DOHH2 (cell line): ENCODE measurements around the gene ATR.

ENCODE experiments used
- H3F3A ChIP-seq: fragments of 200-600 bp; sonication (generic), shearing (Covaris generic); 2 replicates; pipeline ENCODE4 v1.6.0; 2016; ENCODE audit warnings: antibody characterized with exemption, mild to moderate bottlenecking; ENCODE audit not compliant: control insufficient read depth, insufficient read depth
- H3K27ac ChIP-seq: fragments of 200-600 bp; sonication (generic); 2 replicates; pipeline ENCODE4 v1.5.1; 2014; ENCODE audit warnings: low read depth, mild to moderate bottlenecking, low read length, moderate library complexity
- H3K27me3 ChIP-seq: fragments of 200-600 bp; sonication (generic); 2 replicates; pipeline ENCODE4 v1.6.1; 2014; ENCODE audit warnings: mild to moderate bottlenecking, low read length, mixed read lengths; ENCODE audit not compliant: control insufficient read depth
- H3K36me3 ChIP-seq: fragments of 200-600 bp; sonication (generic); 2 replicates; pipeline ENCODE4 v1.6.1; 2014; ENCODE audit warnings: mild to moderate bottlenecking, low read length, moderate library complexity, mixed read lengths; ENCODE audit not compliant: control insufficient read depth
- H3K4me1 ChIP-seq: fragments of 200-600 bp; sonication (generic); 2 replicates; pipeline ENCODE4 v1.6.1; 2014; ENCODE audit warnings: mild to moderate bottlenecking, low read length, mixed read lengths; ENCODE audit not compliant: control insufficient read depth
- H3K4me2 ChIP-seq: fragments of 200-600 bp; sonication (generic); 2 replicates; pipeline ENCODE4 v1.6.0; 2014; ENCODE audit warnings: mild to moderate bottlenecking, low read length, moderate library complexity
- H3K4me3 ChIP-seq: fragments of 200-600 bp; sonication (generic); 2 replicates; pipeline ENCODE4 v1.5.1; 2014; ENCODE audit warnings: mild to moderate bottlenecking, low read length, mixed read lengths
- H3K79me2 ChIP-seq: fragments of 200-600 bp; sonication (generic); 2 replicates; pipeline ENCODE4 v1.6.1; 2014; ENCODE audit warnings: mild to moderate bottlenecking, low read length, mixed read lengths; ENCODE audit not compliant: control insufficient read depth
- H3K9me2 ChIP-seq: fragments of 200-600 bp; sonication (generic); replicated peaks from 2 replicates; pipeline ENCODE4 v1.6.1; 2014; ENCODE audit warnings: mild to moderate bottlenecking, low read length, mixed read lengths; ENCODE audit not compliant: control insufficient read depth
- H3K9me3 ChIP-seq: fragments of 200-600 bp; sonication (generic); 2 replicates; pipeline ENCODE4 v1.6.1; 2014; ENCODE audit warnings: antibody characterized with exemption, low read length, mixed read lengths; ENCODE audit not compliant: control insufficient read depth, insufficient read depth
- H4K20me1 ChIP-seq: fragments of 200-600 bp; sonication (generic); 2 replicates; pipeline ENCODE4 v1.6.0; 2014; ENCODE audit warnings: low read depth, mild to moderate bottlenecking, antibody characterized with exemption, low read length, moderate library complexity; ENCODE audit not compliant: control insufficient read depth, insufficient read depth
- EZH2phosphoT487 ChIP-seq: fragments of 200-600 bp; sonication (generic); IDR thresholded peaks from 2 replicates; pipeline ENCODE4 v1.6.1; 2017; ENCODE audit warnings: borderline replicate concordance, mild to moderate bottlenecking, antibody characterized with exemption, low read length, moderate library complexity, mixed read lengths
- TF ChIP-seq, protein P1 (sequence below): fragments of 200-600 bp; sonication (generic); IDR thresholded peaks from one replicate; pipeline ENCODE4 v1.5.1; 2014; ENCODE audit warnings: antibody characterized with exemption, mild to moderate bottlenecking, low read depth, low read length; ENCODE audit not compliant: poor library complexity, severe bottlenecking

ATR gene

DNA sequence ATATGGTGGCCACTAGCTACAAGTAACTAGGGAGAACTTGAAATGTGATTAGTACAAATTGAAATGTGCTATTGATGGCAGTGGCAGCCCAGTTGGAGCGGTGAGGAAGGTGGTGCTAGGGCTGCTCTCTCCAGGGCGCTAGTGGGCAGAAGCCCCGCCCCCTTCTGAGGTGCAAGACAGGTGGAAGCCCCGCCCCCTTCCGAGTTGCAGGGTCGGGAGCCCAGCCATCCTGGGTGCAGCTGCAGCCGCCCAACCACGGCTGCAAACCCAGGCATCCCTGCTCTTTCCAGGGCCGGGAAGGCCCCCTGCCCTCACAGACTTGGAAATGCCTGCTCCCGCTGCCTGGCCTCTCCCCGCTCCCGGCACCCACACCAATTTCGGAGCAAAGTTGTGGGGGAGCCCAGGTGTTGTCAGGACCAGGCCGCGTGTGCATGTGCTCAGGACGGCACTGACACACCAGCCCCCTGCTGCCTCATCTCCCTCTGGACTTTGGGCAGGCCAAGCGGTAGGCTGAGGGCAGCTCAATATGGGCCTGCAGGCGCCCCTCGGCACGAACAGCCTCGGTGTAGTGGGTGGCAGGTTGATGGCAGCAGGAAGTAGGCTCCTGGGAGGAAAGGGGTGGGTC is 10.0 kb downstream of the ATR start:
- Histone ChIP-seq H3K4me1 (peaks cover 10% of the 10 kb centered on the region), H3K27ac (no peak overlapping the region), H3K9me2 (no peaks in the 10 kb centered on the region), H3K27me3 (no peaks in the 10 kb centered on the region), H3K4me3 (no peak overlapping the region), H3F3A (no peaks in the 10 kb centered on the region), H3K9me3 (no peaks in the 10 kb centered on the region), H3K4me2 (no peak overlapping the region), H4K20me1 (no peaks in the 10 kb centered on the region; the same call in 1 of the 2 replicates), H3K36me3 (peaks cover 46% of the 10 kb centered on the region), H3K79me2 (peaks cover 60% of the 10 kb centered on the region)
- TF ChIP-seq, protein P1, sequence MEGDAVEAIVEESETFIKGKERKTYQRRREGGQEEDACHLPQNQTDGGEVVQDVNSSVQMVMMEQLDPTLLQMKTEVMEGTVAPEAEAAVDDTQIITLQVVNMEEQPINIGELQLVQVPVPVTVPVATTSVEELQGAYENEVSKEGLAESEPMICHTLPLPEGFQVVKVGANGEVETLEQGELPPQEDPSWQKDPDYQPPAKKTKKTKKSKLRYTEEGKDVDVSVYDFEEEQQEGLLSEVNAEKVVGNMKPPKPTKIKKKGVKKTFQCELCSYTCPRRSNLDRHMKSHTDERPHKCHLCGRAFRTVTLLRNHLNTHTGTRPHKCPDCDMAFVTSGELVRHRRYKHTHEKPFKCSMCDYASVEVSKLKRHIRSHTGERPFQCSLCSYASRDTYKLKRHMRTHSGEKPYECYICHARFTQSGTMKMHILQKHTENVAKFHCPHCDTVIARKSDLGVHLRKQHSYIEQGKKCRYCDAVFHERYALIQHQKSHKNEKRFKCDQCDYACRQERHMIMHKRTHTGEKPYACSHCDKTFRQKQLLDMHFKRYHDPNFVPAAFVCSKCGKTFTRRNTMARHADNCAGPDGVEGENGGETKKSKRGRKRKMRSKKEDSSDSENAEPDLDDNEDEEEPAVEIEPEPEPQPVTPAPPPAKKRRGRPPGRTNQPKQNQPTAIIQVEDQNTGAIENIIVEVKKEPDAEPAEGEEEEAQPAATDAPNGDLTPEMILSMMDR, result no peak
- TF ChIP-seq EZH2phosphoT487, result no peak

DNA sequence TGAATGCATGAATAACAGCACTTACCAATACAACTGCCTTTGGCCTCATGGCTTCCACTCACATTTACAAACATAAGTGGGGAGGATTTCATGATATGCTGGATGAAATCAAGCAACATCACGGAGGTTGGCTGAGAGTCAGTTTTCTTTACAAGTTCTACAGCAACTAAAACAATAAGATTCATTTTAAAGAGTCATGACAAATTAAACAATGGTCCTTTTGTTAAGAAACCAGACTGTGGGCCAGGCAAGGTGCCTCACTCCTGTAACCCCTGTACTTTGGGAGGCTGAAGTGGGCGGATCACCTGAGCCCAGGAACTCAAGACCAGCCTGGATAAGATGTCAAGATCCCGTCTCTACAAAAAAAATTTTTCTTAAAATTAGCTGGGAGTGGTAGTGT is 12.4 kb downstream of the ATR start:
- no peak overlapping the region for H3K4me2 ChIP-seq
- TF ChIP-seq, protein P1, result no peak
- TF ChIP-seq EZH2phosphoT487, result no peak
- H4K20me1 ChIP-seq, result no peaks in the 10 kb centered on the region; the same call in 1 of the 2 replicates
- H3K79me2 ChIP-seq, result peaks cover 40% of the 10 kb centered on the region
- no peaks in the 10 kb centered on the region for H3K27me3 ChIP-seq
- no peaks in the 10 kb centered on the region for H3F3A ChIP-seq
- no peaks in the 10 kb centered on the region for H3K9me2 ChIP-seq
- H3K4me3 ChIP-seq, result no peak overlapping the region
- peaks cover 10% of the 10 kb centered on the region for H3K4me1 ChIP-seq
- no peak overlapping the region for H3K27ac ChIP-seq
- no peaks in the 10 kb centered on the region for H3K9me3 ChIP-seq
- peaks cover 56% of the 10 kb centered on the region for H3K36me3 ChIP-seq

DNA sequence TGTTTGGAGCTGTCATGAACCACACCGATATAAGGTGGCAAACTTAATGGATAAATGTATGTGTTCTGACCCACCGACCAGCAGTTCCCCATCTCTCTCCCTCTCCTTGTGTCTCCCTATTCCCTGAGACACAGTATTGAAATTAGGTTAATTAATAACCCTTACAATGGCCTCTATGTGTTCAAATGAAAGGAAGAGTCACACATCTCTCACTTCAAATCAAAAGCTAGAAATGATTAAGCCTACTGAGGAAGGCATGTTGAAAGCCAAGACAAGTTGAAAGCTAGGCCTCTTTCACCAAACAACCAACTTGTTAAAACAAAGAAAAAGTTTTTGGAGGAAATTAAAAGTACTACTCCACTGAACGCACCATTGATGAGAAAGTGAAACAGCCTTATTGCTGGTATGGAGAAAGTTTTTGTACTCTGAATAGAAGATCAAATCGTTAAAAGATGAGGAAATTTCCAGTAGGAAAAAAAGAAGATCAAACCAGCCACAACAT is 15.0 kb downstream of the ATR start:
- Histone ChIP-seq H3K4me1 (no peaks in the 10 kb centered on the region), H3K79me2 (peaks cover 16% of the 10 kb centered on the region), H3F3A (no peaks in the 10 kb centered on the region), H3K4me2 (no peak overlapping the region), H3K9me2 (no peaks in the 10 kb centered on the region), H3K27ac (no peak overlapping the region), H3K27me3 (no peaks in the 10 kb centered on the region), H3K4me3 (no peak overlapping the region), H3K9me3 (no peaks in the 10 kb centered on the region), H3K36me3 (peaks cover 67% of the 10 kb centered on the region), H4K20me1 (no peaks in the 10 kb centered on the region; the same call in 1 of the 2 replicates)
- TF ChIP-seq, protein P1, result no peak
- no peak for TF ChIP-seq EZH2phosphoT487
